H1 (cell line): ENCODE data around the gene C1QL3. TPM values are rescaled to one million over a fixed set of nuclear protein-coding genes. Genes with fewer than 3 reads are reported as not detected.

Experiments used
- CTCF ChIA-PET: fragments of 300-600 bp; sonication (Branson Sonifier 250); formaldehyde crosslinking; loops from one replicate; lab custom pipeline; 2021; ENCODE audit not compliant: partially characterized antibody; lab: Charles Lee
- POLR2A ChIA-PET: fragments of 300-600 bp; sonication (Branson Sonifier 250); formaldehyde crosslinking; loops from one replicate; lab custom pipeline; 2021; ENCODE audit warnings: inconsistent platforms; ENCODE audit not compliant: partially characterized antibody; lab: Charles Lee
- DNase-seq, 2 experiments: peaks; one replicate each; pipeline versions ENCODE4 v3.0.0 to v3.0.0-alpha.2; 2010 to 2022; ENCODE audit warnings: low spot score in 2 of 2, low read depth in 1 of 2, mixed read lengths in 1 of 2
- FAIRE-seq: peaks from 2 replicates; lab custom pipeline; 2011; peaks lifted over from hg19 to GRCh38; lab: Jason Lieb, UNC
- H2AFZ ChIP-seq: 2 replicates; pipeline ENCODE4 v1.8.1; 2012; ENCODE audit warnings: low read length, inconsistent platforms
- H2AK5ac ChIP-seq: 2 replicates; pipeline ENCODE4 v1.6.1; 2013; ENCODE audit warnings: low read depth, low read length
- H2BK120ac ChIP-seq: replicated peaks from 2 replicates; pipeline ENCODE3; 2013; ENCODE audit warnings: low read depth, low read length, inconsistent platforms
- H2BK12ac ChIP-seq: 2 replicates; pipeline ENCODE4 v1.6.1; 2013; ENCODE audit warnings: low read depth, low read length
- H2BK15ac ChIP-seq: 2 replicates; pipeline ENCODE4 v1.6.1; 2013; ENCODE audit warnings: low read length
- H2BK20ac ChIP-seq: 2 replicates; pipeline ENCODE4 v1.6.1; 2013; ENCODE audit warnings: low read length
- H2BK5ac ChIP-seq: 2 replicates; pipeline ENCODE4 v1.6.1; 2013; ENCODE audit warnings: low read depth, low read length
- H3K14ac ChIP-seq: 2 replicates; pipeline ENCODE4 v1.6.1; 2013; ENCODE audit warnings: inconsistent platforms; ENCODE audit not compliant: insufficient read length
- H3K18ac ChIP-seq: 2 replicates; pipeline ENCODE4 v1.6.1; 2013; ENCODE audit warnings: low read length; ENCODE audit errors: extremely low read depth
- H3K23ac ChIP-seq: 2 replicates; pipeline ENCODE4 v1.6.1; 2013; ENCODE audit warnings: inconsistent platforms; ENCODE audit not compliant: insufficient read length
- H3K23me2 ChIP-seq: 2 replicates; pipeline ENCODE4 v1.6.1; 2013; ENCODE audit warnings: low read depth, low read length
- H3K27ac ChIP-seq: 2 replicates; pipeline ENCODE4 v1.6.1; 2011; ENCODE audit warnings: low read depth, low read length, inconsistent platforms
- H3K27me3 ChIP-seq, 4 experiments: replicated peaks in 1 of 4; 1 replicate in 1 of 4; 2 replicates in 3 of 4; pipeline versions ENCODE4 v1.6.1 to v1.8.1; 2011 to 2013; ENCODE audit warnings: low read length in 3 of 4, mild to moderate bottlenecking in 3 of 4, inconsistent platforms in 2 of 4, mixed read lengths in 2 of 4, moderate library complexity in 1 of 4; ENCODE audit not compliant: control insufficient read depth in 3 of 4, insufficient read depth in 3 of 4; ENCODE audit errors: extremely low read depth in 1 of 4
- H3K36me3 ChIP-seq, 4 experiments: 2 replicates each; pipeline versions ENCODE4 v1.6.1 to v1.8.1; 2011 to 2013; ENCODE audit warnings: mild to moderate bottlenecking in 4 of 4, low read length in 3 of 4, moderate library complexity in 2 of 4, control low read depth in 1 of 4, inconsistent platforms in 1 of 4; ENCODE audit not compliant: insufficient read depth in 4 of 4, control insufficient read depth in 2 of 4
- H3K4ac ChIP-seq: replicated peaks from 2 replicates; pipeline ENCODE3; 2013; ENCODE audit warnings: low read length, low read depth, mixed read lengths, inconsistent platforms; ENCODE audit not compliant: insufficient read length
- H3K4me1 ChIP-seq, 4 experiments: replicated peaks in 1 of 4; 1 replicate in 1 of 4; 2 replicates in 3 of 4; pipeline versions ENCODE4 v1.6.1 to v1.8.1; 2011 to 2013; ENCODE audit warnings: low read length in 3 of 4, inconsistent platforms in 2 of 4, mixed read lengths in 1 of 4; ENCODE audit not compliant: insufficient read depth in 4 of 4, control insufficient read depth in 3 of 4
- H3K4me2 ChIP-seq, 2 experiments: 2 replicates each; pipeline versions ENCODE4 v1.6.1 to v1.8.1; 2011 to 2013; ENCODE audit warnings: low read depth in 2 of 2, low read length in 2 of 2, control low read depth in 1 of 2, inconsistent platforms in 1 of 2, mild to moderate bottlenecking in 1 of 2; ENCODE audit not compliant: insufficient read depth in 1 of 2
- H3K4me3 ChIP-seq, 4 experiments: fragments of 200-600, 300-600 bp in 1 of 4; sonication (generic), shearing (Covaris generic), sonication (Bioruptor Twin) in 1 of 4; 2 replicates each; pipeline versions ENCODE4 v1.5.1 to v1.8.1; 2011 to 2016; ENCODE audit warnings: low read length in 4 of 4, low read depth in 3 of 4, control low read depth in 2 of 4, inconsistent platforms in 2 of 4, mild to moderate bottlenecking in 2 of 4, mixed read lengths in 1 of 4, moderate library complexity in 1 of 4; ENCODE audit not compliant: insufficient read depth in 2 of 4; ENCODE audit errors: extremely low read depth in 1 of 4
- H3K56ac ChIP-seq: replicated peaks from 2 replicates; pipeline ENCODE3; 2013; ENCODE audit warnings: low read depth, mild to moderate bottlenecking, mixed read lengths, low read length, inconsistent platforms; ENCODE audit not compliant: insufficient read length
- H3K79me1 ChIP-seq: 2 replicates; pipeline ENCODE4 v1.6.1; 2013; ENCODE audit warnings: low read depth, low read length, control low read depth
- H3K79me2 ChIP-seq, 2 experiments: 2 replicates each; pipeline versions ENCODE4 v1.6.1 to v1.8.1; 2012 to 2013; ENCODE audit warnings: low read length in 2 of 2, mild to moderate bottlenecking in 2 of 2, inconsistent platforms in 1 of 2; ENCODE audit not compliant: insufficient read depth in 2 of 2, control insufficient read depth in 1 of 2
- H3K9ac ChIP-seq, 4 experiments: replicated peaks in 1 of 4; 1 replicate in 1 of 4; 2 replicates in 3 of 4; pipeline versions ENCODE4 v1.6.1 to v1.8.1; 2011 to 2013; ENCODE audit warnings: low read depth in 3 of 4, low read length in 3 of 4, control low read depth in 2 of 4, mild to moderate bottlenecking in 2 of 4, moderate library complexity in 2 of 4, inconsistent platforms in 1 of 4; ENCODE audit errors: extremely low read depth in 1 of 4
- H3K9me3 ChIP-seq, 2 experiments: 2 replicates each; pipeline versions ENCODE4 v1.6.1 to v1.8.1; 2012 to 2013; ENCODE audit warnings: mild to moderate bottlenecking in 2 of 2, moderate library complexity in 2 of 2, control low read depth in 1 of 2, inconsistent platforms in 1 of 2, low read depth in 1 of 2, low read length in 1 of 2, mixed read lengths in 1 of 2; ENCODE audit not compliant: insufficient read depth in 2 of 2
- H4K20me1 ChIP-seq, 2 experiments: replicated peaks in 1 of 2; 2 replicates each; pipeline versions ENCODE3 to v1.8.1; 2011 to 2013; ENCODE audit warnings: inconsistent platforms in 2 of 2, low read length in 2 of 2, mild to moderate bottlenecking in 1 of 2; ENCODE audit not compliant: insufficient read depth in 2 of 2, control insufficient read depth in 1 of 2
- H4K5ac ChIP-seq: 2 replicates; pipeline ENCODE4 v1.6.1; 2013; ENCODE audit warnings: low read length, low read depth, mixed read lengths, inconsistent platforms; ENCODE audit not compliant: insufficient read length
- H4K8ac ChIP-seq: 2 replicates; pipeline ENCODE4 v1.8.0; 2013; ENCODE audit warnings: mild to moderate bottlenecking, moderate library complexity, low read length, inconsistent platforms; ENCODE audit not compliant: insufficient read depth; ENCODE audit errors: extremely low read depth
- H4K91ac ChIP-seq: replicated peaks from 2 replicates; pipeline ENCODE3; 2013; ENCODE audit warnings: low read length, mixed read lengths, inconsistent platforms; ENCODE audit not compliant: insufficient read length
- CBX8 ChIP-seq: fragments of 300-800, 300-1000 bp; sonication (generic); IDR thresholded peaks from 2 replicates; pipeline ENCODE4 v1.7.1; 2016; ENCODE audit warnings: low read depth, low read length, borderline replicate concordance
- CTBP2 ChIP-seq: IDR thresholded peaks from 2 replicates; pipeline ENCODE4 v1.7.0; 2011; ENCODE audit warnings: borderline replicate concordance, mild to moderate bottlenecking, moderate library complexity, mixed read lengths, low read length; ENCODE audit not compliant: insufficient read depth, insufficient read length
- EZH2 ChIP-seq: fragments of 200-600 bp; sonication (generic); IDR thresholded peaks from 2 replicates; pipeline ENCODE4 v1.7.1; 2012; ENCODE audit warnings: low read depth, mild to moderate bottlenecking, moderate library complexity, low read length, inconsistent platforms; ENCODE audit not compliant: severe bottlenecking
- GABPA ChIP-seq: IDR thresholded peaks from 2 replicates; pipeline ENCODE4 v1.6.1; 2011; ENCODE audit warnings: mild to moderate bottlenecking, low read length, moderate library complexity, borderline replicate concordance; ENCODE audit not compliant: insufficient read depth
- GTF2F1 ChIP-seq: IDR thresholded peaks from 2 replicates; pipeline ENCODE4 v1.6.1; 2012; ENCODE audit warnings: low read depth, low read length, improper control_type of control experiment, borderline replicate concordance
- KDM4A ChIP-seq: IDR thresholded peaks from one replicate; pipeline ENCODE4 v1.7.1; 2012; ENCODE audit warnings: low read depth, mild to moderate bottlenecking, moderate library complexity, low read length, inconsistent platforms; ENCODE audit not compliant: severe bottlenecking
- NANOG ChIP-seq: IDR thresholded peaks from 2 replicates; pipeline ENCODE4 v1.6.1; 2011; ENCODE audit warnings: low read length, low read depth, mild to moderate bottlenecking, inconsistent platforms; ENCODE audit not compliant: insufficient read depth, poor library complexity, severe bottlenecking
- NRF1 ChIP-seq: IDR thresholded peaks from 2 replicates; pipeline ENCODE4 v1.6.1; 2011; ENCODE audit warnings: mild to moderate bottlenecking, low read depth, low read length, improper control_type of control experiment
- SAP30 ChIP-seq: fragments of 300-600 bp; sonication (generic); IDR thresholded peaks from 2 replicates; pipeline ENCODE4 v1.7.1; 2012; ENCODE audit warnings: low read length, moderate library complexity, mild to moderate bottlenecking, inconsistent platforms; ENCODE audit not compliant: insufficient read depth, insufficient replicate concordance
- SIN3A ChIP-seq, 2 experiments: IDR thresholded peaks in 1 of 2; conservative IDR thresholded peaks in 1 of 2; 2 replicates each; pipeline ENCODE4 v1.6.1; 2011 to 2012; ENCODE audit warnings: low read length in 2 of 2, improper control_type of control experiment in 1 of 2, low read depth in 1 of 2, mild to moderate bottlenecking in 1 of 2
- SRF ChIP-seq: IDR thresholded peaks from 2 replicates; pipeline ENCODE4 v1.6.1; 2011; ENCODE audit warnings: mild to moderate bottlenecking, low read depth, low read length, moderate library complexity
- TEAD4 ChIP-seq: IDR thresholded peaks from 2 replicates; pipeline ENCODE4 v1.6.1; 2012; ENCODE audit warnings: low read depth, low read length, inconsistent platforms, mixed read lengths
- WGBS, 2 experiments: shearing (Covaris generic) in 1 of 2; methylation state at CpG; one replicate each; pipeline versions ENCODE4 v1.1.6 to v1.1.7; 2013 to 2015; ENCODE audit warnings: low lambda C conversion rate in 2 of 2, mixed read lengths in 2 of 2, inconsistent platforms in 1 of 2, low coverage in 1 of 2, missing lambda C conversion rate in 1 of 2; ENCODE audit not compliant: insufficient replicate concordance in 2 of 2, insufficient coverage in 1 of 2, insufficient read length in 1 of 2; ENCODE audit errors: extremely low coverage in 1 of 2, missing lambda C conversion rate in 1 of 2; 5-methylcytosine and 5-hydroxymethylcytosine counted together
- polyA plus RNA-seq, 7 experiments: library from polyadenylated mRNA; depleted of rRNA in 3 of 7; stranded (reverse) in 5 of 7; unstranded in 2 of 7; fragments of >200 nt in 5 of 7; fragments of 200-250 nt in 2 of 7; gene quantifications; 1 replicate in 5 of 7; 2 replicates in 1 of 7; 4 replicates in 1 of 7; pipeline versions ENCODE4 v1.2.1 to v1.2.3, GENCODE V29; 2011 to 2013; ENCODE audit warnings: missing spikeins in 2 of 7, mixed read lengths in 2 of 7
- total RNA-seq: library from RNA; stranded (reverse); fragmentation: NEBNext Ultra II Directional; extraction: Animal tissue kit (Norgen Biotek cat#: 25700); gene quantifications from 2 replicates; pipeline ENCODE4 v1.2.1, GENCODE V29; 2021
- TF ChIP-seq, protein P1 (sequence below): IDR thresholded peaks from 2 replicates; pipeline ENCODE4 v1.6.1; 2011; ENCODE audit warnings: low read depth, mild to moderate bottlenecking, low read length; ENCODE audit not compliant: insufficient read depth

Gene C1QL3
- total and polyA plus RNA-seq, 2 of the 8 experiments (the other 6 are each of a cell fraction or from before 2014, with no cell fraction given): 1.0 to 1.8 TPM

DNA sequence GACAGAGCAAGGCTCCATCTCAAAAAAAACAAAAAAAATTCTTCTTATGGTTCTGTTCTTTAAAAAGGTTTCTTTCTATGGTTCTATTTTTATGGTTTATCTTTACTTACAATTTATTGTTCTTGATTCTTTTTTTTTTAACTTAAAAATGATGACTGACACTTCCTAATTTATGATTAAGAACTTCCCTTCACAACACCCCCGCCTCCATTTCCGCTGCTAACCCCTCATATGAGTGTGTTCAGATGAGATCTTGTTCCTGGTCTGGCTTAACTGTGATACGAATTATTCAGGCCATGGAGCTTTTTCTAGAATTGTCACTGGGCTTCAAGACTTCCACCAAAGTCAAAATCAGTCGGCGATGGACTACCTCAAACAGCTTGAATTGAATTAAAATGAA, 50.9 kb downstream of the C1QL3 start:
- no peak overlapping the region for H2BK15ac ChIP-seq
- H3K9me3 ChIP-seq: no peaks in the 10 kb centered on the region
- no peak overlapping the region for H2BK20ac ChIP-seq
- CTCF ChIA-PET: interaction anchor here (0.6 kb wide), 1 partner anchor 47 kb away, joined by 4 read pairs; no protein-coding TSS in a partner anchor
- H3K4me2 ChIP-seq: no peak overlapping the region
- H3K4ac ChIP-seq: no peak overlapping the region
- no peak for FAIRE-seq
- H3K4me1 ChIP-seq: no peaks in the 10 kb centered on the region
- POLR2A ChIA-PET: no interaction called here
- H3K56ac ChIP-seq: no peak overlapping the region
- no peak for DNase-seq
- H3K23me2 ChIP-seq: no peaks in the 10 kb centered on the region; the same call in 1 of the 2 replicates
- H3K27ac ChIP-seq: no peak overlapping the region
- H2AK5ac ChIP-seq: no peak overlapping the region
- no peaks in the 10 kb centered on the region for H3K36me3 ChIP-seq
- H3K79me2 ChIP-seq: no peaks in the 10 kb centered on the region
- H4K5ac ChIP-seq: no peak overlapping the region
- 89% methylated on average over 5 of the region's 5 CpGs; no CpG with 5 or more reads in 1 of the 2 experiments for WGBS, 2 experiments
- no peak overlapping the region for H3K14ac ChIP-seq
- no peak overlapping the region for H4K91ac ChIP-seq
- no peak overlapping the region for H4K8ac ChIP-seq
- H3K27me3 ChIP-seq: no peaks in the 10 kb centered on the region
- no peak overlapping the region for H2BK12ac ChIP-seq
- no peak overlapping the region for H2AFZ ChIP-seq
- H3K79me1 ChIP-seq: no peaks in the 10 kb centered on the region
- H2BK120ac ChIP-seq: no peak overlapping the region
- H3K9ac ChIP-seq: no peak overlapping the region
- H4K20me1 ChIP-seq: no peaks in the 10 kb centered on the region
- H3K4me3 ChIP-seq: no peak overlapping the region
- H3K18ac ChIP-seq: no peak overlapping the region
- H2BK5ac ChIP-seq: no peak overlapping the region
- H3K23ac ChIP-seq: no peak overlapping the region
- TF ChIP-seq NANOG (no peak), SRF (no peak), TEAD4 (no peak), KDM4A (no peak), CBX8 (no peak), NRF1 (no peak), GABPA (no peak), SAP30 (no peak), SIN3A (conservative IDR thresholded peaks at IDR 0.05 in 1 of 2, IDR thresholded peaks at IDR 0.05 in 1 of 2; ENCODE audit: low read depth in 1 of 2, low read length in 2 of 2) (no peak), CTBP2 (no peak), GTF2F1 (no peak), EZH2 (no peak)
- TF ChIP-seq, protein P1, sequence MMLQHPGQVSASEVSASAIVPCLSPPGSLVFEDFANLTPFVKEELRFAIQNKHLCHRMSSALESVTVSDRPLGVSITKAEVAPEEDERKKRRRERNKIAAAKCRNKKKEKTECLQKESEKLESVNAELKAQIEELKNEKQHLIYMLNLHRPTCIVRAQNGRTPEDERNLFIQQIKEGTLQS: no peak
